COR-L47 (cell line): Measurements from ENCODE around the gene AGRN.
A peak's percentile ranks its signal among the peaks of the same experiment; 100 is the strongest.
"Not testable (repeated sequence)": the region's sequence is repeated elsewhere in the genome, so short reads cannot be mapped to it uniquely, and the experiment has no call there.

Experiments
- DNase-seq: peaks from one replicate; lab custom pipeline; 2025; lab: John Stamatoyannopoulos, UW

Gene AGRN

GRCh38 chr1:981955-982558, 37.9 kb upstream of the AGRN start, which contains the start of gene PERM1:
TSS of gene PERM1 (minus strand) at chr1:982093. CDS start at chr1:981029, 1,064 bp downstream.
- no peak for DNase-seq

- DNase-seq, result no peak
Measured at GRCh38 chr1:982765-983436, 37.0 kb upstream of the AGRN start.

GRCh38 chr1:983798-984475, 36.0 kb upstream of the AGRN start:
- DNase-seq, result peak; percentile 12

GRCh38 chr1:984476-984814, 35.5 kb upstream of the AGRN start:
- no peak for DNase-seq

DNA sequence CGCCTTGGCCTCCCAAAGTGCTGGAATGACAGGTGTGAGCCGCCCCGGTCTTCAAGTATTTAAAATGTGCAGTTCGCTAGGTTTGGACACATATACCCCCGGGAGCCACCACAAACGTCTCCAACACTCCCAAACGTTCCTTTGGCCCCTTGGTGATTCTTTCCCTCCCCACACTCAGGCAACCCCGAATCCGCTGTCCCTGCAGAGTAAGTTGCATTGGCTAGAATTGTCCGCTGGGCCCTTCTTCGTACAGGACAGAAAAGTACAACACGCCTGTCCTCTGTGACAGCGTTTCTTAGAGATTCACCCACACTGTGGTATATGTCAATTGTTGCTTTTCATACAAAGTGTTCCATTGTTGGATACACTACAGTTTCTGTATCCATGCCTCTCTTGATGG, 34.8 kb upstream of the AGRN start:
- DNase-seq, result no peak

GRCh38 chr1:988061-988460, 31.9 kb upstream of the AGRN start:
- not testable (repeated sequence) for DNase-seq

GRCh38 chr1:991275-991674, 28.6 kb upstream of the AGRN start:
- not testable (repeated sequence) for DNase-seq

GRCh38 chr1:991895-992294, 28.0 kb upstream of the AGRN start:
- DNase-seq, result no peak

DNA sequence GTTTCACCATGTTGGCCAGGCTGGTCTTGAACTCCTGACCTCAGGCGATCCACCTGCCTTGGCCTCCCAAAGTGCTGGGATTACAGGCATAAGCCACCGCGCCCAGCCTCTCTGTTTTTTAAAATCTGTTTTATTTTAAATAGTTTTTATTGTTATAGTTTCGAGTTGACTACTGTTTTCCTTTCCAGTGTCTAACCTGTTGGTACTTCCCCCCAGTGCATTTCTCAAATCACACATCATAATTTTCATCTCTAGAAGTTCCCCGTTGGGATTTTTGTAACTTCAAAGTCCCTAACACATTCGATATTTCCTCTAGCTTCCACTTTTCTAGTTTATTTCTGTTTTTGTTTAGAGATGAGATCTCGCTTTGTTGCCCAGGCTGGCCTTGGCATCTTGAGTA, 27.6 kb upstream of the AGRN start:
- no peak for DNase-seq

DNA sequence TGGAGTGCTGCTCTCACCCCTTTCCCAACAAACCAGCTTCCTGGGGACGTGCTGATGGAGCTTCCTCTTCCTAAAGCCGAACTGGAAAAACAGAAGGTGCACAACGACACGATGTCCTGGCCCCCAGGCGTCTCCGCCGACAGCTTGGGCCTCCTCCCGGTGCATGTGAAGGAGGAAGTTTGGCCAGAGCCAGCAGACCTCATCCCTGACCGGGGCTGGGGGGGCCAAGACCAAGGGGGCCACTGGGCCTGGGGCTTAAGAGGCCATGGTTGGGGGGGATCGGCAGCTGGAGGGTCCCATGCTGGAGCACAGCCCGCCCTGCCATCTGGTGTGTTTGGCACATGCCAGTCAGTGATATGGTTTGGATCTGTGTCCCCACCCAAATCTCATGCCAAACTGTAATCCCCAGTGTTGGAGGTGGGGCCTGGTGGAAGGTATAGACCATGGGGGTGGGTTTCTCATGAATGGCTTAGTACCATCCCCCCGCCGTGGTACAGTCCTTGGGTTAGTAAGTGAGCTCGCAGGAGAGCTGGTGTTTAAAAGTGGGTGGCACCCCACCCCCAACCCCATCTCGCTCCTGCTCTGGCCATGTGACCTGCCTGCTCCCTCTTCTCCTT, 26.4 kb upstream of the AGRN start:
- no peak for DNase-seq

GRCh38 chr1:994546-994945, 25.4 kb upstream of the AGRN start:
- not testable (repeated sequence) for DNase-seq

DNA sequence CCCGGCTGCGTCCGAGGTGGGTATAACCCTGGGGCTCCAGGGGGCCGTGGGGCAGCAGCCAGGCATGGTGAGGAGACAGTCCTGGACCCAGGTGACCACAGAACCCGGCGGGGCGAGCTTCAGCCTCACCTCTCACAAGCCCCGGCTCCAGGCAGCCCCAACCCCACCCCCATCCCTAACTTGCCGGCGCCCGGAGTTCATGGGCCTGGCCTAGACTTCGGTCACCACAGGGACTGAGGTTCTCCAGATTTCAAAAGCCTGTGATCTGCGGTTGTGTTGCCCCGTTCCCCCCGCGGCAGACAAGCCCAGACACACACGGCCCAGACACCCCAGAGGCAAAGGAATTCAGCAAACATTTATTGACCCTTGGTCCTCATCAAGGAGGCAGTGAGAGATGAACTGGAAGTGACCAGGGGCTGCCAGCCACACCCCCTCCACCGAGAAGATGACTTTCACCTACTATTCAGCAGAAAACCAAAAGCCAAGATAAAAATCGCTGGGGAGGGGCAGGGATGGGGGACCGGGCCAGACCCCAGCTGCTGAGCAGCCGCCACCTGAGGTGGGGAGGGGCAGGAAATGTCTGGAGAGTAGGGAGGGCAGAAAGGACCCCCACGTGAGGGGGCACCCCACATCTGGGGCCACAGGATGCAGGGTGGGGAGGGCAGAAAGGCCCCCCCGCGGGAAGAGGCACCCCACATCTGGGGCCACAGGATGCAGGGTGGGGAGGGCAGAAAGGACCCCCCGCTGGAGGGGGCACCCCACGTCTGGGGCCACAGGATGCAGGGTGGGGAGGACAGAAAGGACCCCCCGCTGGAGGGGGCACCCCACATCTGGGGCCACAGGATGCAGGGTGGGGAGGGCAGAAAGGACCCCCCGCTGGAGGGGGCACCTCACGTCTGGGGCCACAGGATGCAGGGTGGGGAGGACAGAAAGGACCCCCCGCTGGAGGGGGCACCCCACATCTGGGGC, 24.0 kb upstream of the AGRN start:
- DNase-seq, result no peak

DNA sequence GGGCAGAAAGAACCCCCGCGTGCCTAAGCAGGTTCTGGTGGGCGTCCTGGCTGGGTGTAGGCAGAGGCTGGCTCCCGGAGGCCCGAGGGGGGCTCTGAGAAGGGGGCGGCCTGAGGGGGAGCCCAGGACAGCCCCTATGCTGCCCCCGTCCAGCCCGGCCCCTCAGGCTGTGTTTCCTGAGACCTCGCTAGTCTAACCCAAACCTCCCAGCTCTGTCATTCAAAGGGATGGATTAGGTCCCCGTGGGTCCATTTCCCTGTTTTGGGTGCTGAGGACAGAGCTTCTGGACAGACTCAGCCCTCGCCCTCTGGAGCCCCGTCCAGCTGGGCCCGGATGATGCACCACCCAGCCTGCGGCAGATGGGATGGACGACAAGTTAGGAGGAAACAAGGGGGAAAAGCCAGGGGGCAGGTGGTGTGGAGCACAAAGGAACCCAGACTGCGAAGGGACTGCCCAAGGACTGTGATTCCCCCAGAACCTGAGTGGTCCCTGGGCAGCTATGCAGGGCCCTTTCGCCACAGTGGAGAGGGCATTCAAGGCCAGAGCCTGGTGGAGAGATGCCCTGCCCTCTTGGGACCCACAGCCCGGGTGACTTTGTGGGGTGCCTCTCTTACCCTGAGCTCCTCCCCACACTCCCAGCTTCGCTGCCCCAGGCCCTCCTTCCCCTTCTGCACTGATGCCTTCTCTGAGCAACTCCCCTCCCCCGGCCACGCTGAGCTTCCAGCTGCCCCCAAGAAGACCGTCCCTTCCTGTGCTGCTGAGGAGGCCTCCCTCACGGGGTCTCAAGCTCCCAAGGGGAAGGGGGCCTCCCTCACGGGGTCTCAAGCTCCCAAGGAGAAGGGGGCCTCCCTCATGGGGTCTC, 22.8 kb upstream of the AGRN start:
- no peak for DNase-seq

GRCh38 chr1:997713-997992, 22.3 kb upstream of the AGRN start:
- DNase-seq, result no peak

GRCh38 chr1:997993-998744, 21.8 kb upstream of the AGRN start:
- no peak for DNase-seq

DNA sequence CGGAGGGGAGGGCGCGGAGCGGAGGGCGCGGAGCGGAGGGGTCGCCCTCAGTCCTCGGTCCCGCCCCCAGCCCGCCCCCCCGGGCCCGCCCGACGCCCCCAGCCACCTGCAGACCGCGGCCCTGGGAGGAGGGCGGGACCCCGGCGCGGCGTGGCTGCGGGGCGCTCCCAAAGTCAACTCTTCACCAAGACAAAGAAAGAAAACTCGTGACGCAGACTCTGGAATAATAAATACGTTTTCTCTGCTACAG, 21.2 kb upstream of the AGRN start:
- no peak for DNase-seq

- no peak for DNase-seq
Measured at GRCh38 chr1:998995-999724, 20.8 kb upstream of the AGRN start.

DNA sequence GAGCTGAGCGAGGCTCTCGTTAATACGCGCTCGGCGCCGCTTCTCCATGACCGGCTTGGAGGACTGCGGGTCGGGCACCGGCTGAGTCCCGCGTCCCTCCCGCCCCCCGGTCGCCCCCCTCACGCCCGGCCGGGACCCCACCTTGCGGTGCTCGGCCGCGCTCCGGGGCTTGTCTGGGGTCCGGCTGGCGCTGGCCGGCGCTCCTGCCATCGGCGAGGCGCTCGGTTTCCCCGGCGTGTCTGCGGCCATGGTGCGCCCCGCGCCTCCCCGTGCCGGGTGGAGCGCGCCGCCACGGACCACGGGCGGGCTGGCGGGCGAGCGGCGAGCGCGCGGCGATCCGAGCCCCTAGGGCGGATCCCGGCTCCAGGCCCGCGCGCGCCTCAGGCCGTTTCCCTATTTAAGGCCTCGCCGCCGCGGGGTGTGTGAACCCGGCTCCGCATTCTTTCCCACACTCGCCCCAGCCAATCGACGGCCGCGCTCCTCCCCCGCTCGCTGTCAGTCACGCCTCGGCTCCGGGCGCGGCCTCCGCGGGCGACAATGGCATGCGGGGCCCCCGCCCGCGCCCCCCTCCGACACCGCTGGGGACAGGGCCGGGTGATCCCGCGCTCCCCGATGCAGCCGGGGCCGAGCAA, 20.1 kb upstream of the AGRN start, which contains the start of gene HES4:
HES4 (minus strand) TSS at position 373 of the 632 bp plus-strand sequence; CDS start at position 249, 124 bp downstream.
- peak; percentile 58 for DNase-seq

- peak; percentile 43 for DNase-seq
Measured at GRCh38 chr1:1000357-1001056, 19.4 kb upstream of the AGRN start.
